HG03066 (cell line): ENCODE measurements around the gene AIFM3.

Source experiments
- ATAC-seq: cut with Tn5 transposase; IDR thresholded peaks from one replicate; pipeline ENCODE4 v1.9.1; 2021; ENCODE audit warnings: low read depth; ENCODE audit not compliant: unreplicated experiment

Gene AIFM3

DNA sequence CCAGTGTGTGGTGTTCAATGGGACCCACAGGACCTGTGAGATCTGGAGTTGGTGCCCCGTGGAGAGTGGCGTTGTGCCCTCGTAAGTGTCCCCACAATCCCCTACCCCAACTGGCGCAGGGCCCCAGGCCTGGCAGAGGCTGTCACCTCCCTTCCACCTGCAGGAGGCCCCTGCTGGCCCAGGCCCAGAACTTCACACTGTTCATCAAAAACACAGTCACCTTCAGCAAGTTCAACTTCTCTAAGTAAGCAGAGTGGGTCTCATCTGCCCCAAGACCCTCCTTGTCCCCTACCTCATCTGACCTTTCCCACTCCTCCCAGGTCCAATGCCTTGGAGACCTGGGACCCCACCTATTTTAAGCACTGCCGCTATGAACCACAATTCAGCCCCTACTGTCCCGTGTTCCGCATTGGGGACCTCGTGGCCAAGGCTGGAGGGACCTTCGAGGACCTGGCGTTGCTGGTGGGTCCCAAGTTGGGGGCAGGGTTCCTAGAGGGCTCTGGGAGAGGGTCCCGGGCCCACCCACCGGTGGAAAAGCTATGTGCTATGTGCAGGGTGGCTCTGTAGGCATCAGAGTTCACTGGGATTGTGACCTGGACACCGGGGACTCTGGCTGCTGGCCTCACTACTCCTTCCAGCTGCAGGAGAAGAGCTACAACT is 56.0 kb downstream of the AIFM3 start:
- no peak for ATAC-seq

DNA sequence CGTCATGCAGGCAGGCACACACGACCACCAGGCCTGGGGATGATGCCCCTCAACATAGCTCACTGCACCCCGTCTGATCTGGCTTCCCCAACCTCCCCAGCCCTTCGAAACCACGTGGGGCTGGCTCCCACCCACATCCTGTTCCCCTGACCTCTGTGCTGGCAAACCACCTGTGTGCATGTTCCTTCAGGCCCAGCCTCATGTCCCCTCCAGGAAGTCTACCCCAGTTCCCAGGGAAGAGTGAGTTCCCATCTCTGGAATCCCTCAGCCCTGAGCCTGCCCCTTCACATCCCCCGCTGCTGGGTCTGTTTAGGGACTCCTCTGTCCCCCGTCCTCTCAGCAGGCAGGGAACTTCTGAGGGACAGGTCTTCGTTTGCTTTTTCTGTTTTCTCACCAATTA is 58.2 kb downstream of the AIFM3 start:
- ATAC-seq: no peak

DNA sequence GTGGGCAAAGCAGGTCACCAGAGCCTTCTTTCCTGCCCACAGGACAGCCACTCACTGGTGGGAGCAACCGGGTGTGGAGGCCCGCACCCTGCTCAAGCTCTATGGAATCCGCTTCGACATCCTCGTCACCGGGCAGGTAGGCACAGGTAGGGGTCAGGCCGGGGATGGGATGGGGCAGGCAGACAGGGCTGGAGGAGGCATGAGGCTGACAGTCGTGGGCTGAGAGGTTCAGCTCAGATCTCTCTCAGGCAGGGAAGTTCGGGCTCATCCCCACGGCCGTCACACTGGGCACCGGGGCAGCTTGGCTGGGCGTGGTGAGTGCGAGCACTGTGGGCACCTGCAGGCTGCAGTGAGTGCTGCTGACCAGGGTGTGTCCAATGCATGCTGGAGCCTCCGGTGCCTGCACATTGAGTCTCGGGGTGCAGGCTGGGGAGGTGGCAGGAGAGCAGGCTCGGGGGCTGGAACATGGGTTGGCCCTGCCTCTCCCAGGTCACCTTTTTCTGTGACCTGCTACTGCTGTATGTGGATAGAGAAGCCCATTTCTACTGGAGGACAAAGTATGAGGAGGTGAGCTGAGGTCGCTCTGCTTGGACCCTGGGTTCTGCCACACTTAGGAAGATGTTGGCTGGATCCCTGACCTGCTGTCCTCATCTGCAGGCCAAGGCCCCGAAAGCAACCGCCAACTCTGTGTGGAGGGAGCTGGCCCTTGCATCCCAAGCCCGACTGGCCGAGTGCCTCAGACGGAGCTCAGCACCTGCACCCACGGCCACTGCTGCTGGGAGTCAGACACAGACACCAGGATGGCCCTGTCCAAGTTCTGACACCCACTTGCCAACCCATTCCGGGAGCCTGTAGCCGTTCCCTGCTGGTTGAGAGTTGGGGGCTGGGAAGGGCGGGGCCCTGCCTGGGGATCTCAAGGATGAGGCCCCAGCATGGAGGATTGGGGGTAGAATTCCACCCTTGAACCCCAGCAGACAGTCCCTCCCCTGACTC is 59.0 kb downstream of the AIFM3 start:
- no peak for ATAC-seq

GRCh38 chr22:21026783-21027692 is 60.0 kb downstream of the AIFM3 start:
- no peak for ATAC-seq

DNA sequence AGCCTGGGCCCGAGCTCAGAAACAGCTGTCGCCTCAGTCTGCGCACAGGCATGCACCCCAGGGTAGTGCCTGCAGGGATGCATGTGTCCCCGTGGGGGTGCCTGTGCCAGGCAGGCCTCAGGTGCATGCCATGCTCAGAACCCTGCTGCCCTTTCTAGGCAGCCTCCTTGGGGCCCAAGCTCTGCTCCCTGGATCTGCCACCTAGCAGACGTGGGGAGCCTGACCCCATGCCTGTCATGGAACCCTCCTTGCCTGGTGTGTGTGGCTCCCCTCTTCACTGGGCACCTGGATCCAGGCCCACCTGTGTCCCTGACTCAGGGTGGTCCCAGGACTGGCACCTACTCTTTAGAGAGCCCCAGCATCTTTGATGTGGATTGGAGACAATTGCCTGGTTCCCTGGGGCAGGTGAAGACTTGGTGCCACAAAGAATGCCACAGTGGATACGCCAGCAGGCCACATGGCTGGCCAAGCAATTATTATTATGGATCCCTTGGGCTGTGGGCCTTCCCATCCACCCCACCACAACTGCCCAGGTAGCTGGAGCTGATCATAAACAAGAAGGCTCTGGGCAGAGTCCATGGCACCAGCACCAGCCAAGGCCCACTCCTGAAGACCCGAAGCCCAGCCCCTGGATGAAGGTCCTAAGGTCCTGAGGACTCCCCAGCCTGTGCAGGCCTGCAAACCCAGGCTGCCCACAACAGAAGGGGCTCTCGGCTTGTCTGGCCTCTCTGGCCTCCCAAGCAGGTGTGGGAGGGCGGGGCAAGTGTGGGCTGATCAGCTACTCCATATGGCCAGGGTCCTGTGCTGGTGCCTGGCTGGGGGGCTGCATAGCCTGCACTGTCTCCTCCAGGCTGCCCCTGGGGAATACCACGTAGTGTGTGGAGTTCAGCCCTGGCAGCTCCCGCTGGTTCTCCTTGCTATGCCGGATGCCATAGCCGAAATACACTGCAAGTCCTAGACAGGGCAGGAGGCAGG is 61.5 kb downstream of the AIFM3 start:
- ATAC-seq: no peak

DNA sequence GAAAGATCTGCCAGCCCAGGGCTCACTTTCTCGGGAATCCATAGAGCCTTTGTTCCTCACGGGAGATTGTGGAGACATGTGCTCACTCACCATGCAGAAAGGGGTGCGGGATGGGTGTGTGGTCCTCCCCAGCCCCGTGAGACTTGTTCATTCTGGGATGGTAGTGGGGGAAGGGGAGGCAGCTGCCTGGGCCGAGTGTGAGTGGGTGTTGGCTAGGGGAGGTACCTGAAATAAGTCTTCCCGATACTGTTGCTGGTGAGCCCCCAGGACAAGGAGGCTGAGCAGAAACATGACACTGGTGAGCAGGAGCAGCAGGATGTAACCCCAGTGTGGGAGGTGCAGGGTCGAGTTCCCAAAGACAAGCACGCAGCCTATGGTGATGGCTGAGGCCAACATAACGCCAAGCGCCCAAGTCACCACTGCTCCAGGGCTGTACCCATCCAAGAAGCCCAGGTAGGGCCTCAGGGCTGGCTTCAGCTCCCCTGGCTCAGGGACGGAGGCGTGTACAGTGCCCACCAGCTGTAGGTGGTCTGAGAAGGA is 62.5 kb downstream of the AIFM3 start:
- ATAC-seq: no peak

DNA sequence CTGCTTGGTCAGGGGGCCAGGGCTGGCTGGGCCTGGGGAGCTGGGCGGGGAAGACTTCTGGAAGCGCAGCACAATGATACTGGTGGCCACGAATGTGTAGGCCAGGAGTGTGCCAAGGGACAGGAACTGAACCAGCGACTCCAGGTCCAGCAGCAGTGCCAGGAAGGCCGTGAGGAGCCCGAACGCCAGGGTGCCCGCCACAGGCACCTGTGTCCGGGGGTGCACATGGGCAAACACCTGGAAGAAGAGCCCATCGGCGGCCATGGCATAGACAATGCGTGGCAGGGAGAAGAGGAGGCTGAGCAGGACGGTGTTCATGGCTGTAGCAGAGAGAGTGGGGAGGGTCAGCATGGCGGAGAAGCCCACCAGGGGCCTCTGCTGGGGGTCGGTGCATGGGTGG is 63.0 kb downstream of the AIFM3 start:
- no peak for ATAC-seq
